Measurements from ENCODE around the gene FAM169A.
A peak's percentile ranks its signal among the peaks of the same experiment; 100 is the strongest.
"Not testable (repeated sequence)": the region's sequence is repeated elsewhere in the genome, so short reads cannot be mapped to it uniquely, and the experiment has no call there.

FAM169A gene

DNA sequence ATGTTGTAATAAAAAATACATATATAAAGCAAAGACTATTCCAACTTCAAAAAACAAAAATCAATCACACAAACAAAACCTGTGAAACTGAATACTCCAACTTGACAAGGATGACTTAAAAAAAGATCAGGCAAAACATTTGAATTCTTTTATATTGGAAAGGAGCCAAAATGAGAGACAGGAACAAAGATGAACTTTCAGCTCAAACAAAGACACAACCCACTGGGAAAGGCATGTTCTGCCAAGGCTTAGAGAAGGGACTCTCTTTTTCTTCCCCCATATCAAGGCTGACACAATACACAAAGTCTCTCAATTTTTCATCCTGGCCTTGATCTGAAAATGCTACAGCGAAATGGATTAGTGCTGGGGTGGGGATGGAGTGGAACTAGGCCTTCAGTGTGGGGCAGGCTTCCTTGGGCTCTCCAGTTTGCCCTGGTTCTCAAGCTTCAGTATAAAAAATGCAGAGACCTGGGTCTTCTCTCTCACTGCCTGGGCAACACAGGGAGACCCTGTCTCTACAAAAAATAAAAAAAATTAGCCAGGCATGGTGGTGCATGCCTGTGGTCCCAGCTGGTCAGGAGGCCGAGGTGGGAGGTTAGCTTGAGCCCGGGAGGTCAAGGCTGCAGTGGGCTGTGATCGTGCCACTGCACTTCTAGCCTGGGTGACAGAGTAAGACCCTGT is 11.6 kb upstream of the FAM169A start:
- H3K4me3 ChIP-seq (ENCODE audit: low read depth, low read length), result no peak overlapping the region
- DNase-seq (ENCODE audit: low read depth), result no peak
- TF ChIP-seq, protein P1, sequence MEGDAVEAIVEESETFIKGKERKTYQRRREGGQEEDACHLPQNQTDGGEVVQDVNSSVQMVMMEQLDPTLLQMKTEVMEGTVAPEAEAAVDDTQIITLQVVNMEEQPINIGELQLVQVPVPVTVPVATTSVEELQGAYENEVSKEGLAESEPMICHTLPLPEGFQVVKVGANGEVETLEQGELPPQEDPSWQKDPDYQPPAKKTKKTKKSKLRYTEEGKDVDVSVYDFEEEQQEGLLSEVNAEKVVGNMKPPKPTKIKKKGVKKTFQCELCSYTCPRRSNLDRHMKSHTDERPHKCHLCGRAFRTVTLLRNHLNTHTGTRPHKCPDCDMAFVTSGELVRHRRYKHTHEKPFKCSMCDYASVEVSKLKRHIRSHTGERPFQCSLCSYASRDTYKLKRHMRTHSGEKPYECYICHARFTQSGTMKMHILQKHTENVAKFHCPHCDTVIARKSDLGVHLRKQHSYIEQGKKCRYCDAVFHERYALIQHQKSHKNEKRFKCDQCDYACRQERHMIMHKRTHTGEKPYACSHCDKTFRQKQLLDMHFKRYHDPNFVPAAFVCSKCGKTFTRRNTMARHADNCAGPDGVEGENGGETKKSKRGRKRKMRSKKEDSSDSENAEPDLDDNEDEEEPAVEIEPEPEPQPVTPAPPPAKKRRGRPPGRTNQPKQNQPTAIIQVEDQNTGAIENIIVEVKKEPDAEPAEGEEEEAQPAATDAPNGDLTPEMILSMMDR (IDR thresholded peaks at IDR 0.05; ENCODE audit: control insufficient read depth, extremely low read depth, insufficient read depth), result no peak

DNA sequence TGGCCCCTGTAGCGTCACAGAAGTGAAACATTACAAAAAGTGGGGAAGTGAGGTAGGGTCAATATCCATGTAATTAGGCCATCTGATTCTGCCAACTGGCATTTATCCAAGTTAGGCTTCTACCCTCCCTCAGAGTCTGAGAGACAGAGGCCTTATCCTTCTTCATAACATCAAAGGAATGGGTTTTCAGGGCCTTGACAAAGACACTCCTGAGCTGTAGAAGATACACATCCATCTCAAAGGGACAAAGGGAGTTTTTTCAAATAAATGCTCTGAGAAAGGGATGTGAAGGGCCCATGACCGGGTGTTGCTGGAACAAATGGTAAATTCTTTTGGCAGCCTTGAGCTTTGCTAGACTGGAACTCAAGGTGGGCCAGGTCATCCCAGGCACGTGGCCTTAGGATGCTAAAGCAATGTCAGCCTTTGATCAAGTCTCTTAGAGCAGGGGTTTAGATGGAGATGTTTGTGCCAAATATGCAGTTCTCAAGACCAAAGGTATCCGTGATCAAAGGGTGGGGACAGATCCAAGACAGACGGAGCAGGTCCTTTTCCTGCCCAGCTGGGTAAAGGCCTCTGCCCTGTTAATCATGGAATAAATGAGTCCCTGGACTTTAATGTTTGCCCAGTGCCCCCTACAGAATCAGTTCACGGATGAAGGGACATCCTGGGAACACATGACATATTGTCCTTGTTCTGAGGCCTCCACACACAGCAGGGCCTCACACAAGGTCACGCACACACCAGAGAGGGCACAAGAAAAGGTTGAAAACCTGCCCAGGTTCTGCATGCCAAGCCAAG is 10.0 kb upstream of the FAM169A start:
- TF ChIP-seq, protein P1 (IDR thresholded peaks at IDR 0.05; ENCODE audit: control insufficient read depth, extremely low read depth, insufficient read depth), result no peak
- DNase-seq (ENCODE audit: low read depth), result no peak

DNA sequence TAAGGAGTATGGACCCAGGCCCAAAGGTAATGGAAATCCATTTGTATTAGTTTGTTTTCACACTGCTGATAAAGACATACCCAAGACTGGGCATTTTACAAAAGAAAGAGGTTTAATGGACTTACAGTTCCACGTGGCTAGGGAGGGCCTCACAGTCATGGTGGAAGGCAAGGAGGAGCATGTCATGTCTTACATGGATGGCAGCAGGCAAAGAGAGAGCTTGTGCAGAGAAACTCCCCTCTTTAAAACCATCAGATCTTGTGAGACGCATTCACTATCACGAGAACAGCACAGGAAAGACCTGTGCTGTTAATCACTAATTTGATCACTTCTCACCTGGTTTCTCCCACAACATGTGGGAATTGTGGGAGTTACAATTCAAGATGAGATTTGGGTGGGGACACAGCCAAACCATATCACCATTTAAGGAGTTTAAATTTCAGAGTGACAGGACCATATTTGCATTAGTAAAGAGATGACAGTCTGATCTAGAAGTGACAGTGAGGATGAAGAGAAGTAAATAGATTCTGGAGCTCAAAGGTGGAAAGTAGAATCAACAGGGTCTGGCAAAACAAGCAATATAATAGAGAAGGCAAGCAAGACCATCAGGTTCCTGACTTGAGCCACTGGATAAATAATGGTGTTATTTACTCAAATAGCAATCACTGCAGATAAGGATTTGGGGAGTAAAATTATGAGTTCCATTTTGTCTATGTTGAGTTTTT is 7.5 kb upstream of the FAM169A start:
- no peak for DNase-seq (ENCODE audit: low read depth)
- H3K4me3 ChIP-seq (ENCODE audit: low read depth, low read length), result no peak overlapping the region
- TF ChIP-seq, protein P1 (IDR thresholded peaks at IDR 0.05; ENCODE audit: control insufficient read depth, extremely low read depth, insufficient read depth), result no peak

More for the DNA sequence above, 10.0 kb upstream of the FAM169A start:
- H3K4me3 ChIP-seq (ENCODE audit: low read depth, low read length), result no peak overlapping the region

DNA sequence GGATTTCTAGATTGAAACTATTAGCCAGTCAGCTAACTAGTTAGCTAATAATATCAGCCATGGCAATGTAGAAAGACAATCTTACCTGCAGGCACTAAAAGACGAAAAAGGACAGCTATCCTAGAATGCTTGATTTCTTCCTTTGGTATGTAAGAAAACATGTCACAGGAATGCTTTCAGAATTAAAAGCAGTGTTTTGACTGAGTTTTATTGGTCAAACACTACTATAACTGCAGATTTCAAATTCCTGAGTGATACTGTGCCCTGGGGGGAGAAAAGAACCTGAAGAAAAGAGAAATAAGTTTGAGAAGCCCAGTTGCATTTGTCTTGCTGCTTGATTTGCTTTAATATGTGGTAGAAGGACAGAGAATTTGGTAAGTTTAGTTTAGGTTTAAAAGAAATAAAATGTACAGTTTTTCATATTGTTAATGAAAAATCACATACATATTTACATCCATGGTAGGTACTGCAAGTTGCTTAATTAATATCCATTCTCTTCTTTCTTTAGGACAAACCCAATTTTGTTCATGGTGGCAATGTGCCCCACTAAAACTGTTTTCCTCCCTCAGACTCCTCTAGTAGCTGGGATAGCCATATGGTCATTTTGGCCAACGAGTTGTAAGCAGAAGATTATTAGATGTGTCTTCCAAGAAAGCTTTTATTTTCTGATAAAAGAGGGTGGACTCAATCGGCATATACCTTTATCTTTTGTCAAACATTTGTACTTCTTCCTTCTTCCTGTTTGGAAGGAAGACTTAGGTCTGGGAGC is 4.3 kb upstream of the FAM169A start:
- TF ChIP-seq, protein P1 (IDR thresholded peaks at IDR 0.05; ENCODE audit: control insufficient read depth, extremely low read depth, insufficient read depth), result no peak
- DNase-seq (ENCODE audit: low read depth), result no peak
- no peak overlapping the region for H3K4me3 ChIP-seq (ENCODE audit: low read depth, low read length)

DNA sequence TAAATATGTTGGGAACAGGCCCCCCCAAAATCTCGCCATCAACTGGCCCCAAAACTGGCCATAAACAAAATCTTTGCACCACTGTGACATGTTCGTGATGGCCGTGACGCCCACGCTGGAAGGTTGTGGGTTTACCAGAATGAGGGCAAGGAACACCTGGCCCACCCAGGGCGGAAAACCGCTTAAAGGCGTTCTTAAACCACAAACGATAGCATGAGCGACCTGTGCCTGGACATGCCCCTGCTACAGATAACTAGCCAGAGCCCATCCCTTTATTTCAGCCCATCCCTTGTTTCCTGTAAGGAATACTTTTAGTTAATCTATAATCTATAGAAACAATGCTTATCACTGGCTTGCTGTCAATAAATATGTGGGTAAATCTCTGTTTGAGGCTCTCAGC is 3.2 kb upstream of the FAM169A start:
- H3K4me3 ChIP-seq (ENCODE audit: low read depth, low read length); DNase-seq (ENCODE audit: low read depth): not testable (repeated sequence)

DNA sequence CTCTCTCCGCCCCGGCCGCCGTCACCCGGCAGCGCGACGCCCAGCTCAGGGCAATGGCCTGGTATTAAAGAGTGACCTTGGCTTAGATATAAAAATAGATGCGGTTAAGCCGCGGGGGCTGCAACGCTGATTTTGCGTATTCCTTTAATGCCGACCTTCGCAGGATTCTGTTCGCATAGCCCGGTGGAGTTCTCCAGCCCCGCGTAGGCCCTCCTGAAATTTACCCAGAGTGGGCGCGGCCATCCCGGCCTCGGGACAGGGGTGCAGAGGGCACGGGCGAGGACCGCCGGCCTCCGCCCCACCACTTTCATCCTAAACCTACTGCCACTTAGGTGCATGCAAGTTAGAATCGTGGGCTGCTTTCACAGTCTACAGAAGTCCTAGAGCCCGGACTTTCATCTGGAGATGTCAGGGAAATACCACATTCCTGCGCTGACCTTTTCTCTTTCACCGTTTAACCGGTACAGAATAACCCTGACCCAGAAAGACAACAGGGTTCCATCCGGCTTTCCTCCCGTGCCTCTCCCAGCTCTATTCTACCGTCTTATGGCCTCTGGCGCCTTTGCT is 492 bp upstream of the FAM169A start:
- DNase-seq (ENCODE audit: low read depth), result no peak
- TF ChIP-seq, protein P1 (IDR thresholded peaks at IDR 0.05; ENCODE audit: control insufficient read depth, extremely low read depth, insufficient read depth), result no peak
- peak overlapping the region; percentile 59 for H3K4me3 ChIP-seq (ENCODE audit: low read depth, low read length)

All from LNCaP clone FGC (cell line).